ENCODE measurements around the gene FGFRL1.

DNA sequence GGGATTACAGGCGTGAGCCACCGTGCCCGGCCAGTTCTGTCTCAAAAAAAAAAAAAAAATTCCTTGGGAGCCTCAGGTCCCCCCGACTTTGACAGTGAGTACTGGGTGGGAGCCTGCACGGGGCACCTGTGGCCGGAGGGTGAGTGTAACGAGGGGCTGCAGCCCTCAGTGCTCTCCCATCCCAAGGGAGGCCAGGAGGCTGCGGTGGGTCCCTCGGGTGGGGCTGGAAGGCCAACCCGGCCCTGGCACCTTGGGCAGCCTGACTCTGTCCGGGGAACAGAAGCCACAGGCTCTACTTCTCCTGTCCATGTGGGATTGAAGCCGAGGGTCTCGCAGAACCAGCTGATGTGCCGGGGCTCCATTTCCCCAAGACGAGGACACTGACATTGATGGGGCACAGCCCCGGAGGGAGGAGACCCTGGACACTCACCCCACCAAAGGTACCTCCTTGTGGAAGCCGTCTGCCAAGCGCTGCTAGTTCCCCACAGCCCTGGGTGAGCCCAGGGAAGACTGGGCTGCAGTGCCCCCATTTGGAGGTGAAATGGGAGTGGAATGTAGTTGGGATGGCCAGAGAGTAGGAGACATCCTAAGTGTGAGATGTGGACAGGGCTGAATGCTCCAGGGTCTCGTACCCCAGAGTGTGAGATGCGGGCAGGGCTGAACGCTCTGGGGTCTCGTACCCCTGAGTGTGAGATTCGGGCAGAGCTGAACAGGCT is 16.0 kb upstream of the FGFRL1 start:
- TF ChIP-seq EZH2phosphoT487 (IDR thresholded peaks at IDR 0.05; ENCODE audit: borderline replicate concordance, low read length), result no peak
- TF ChIP-seq CTCF (IDR thresholded peaks at IDR 0.05; ENCODE audit: low read depth, low read length, poor library complexity, severe bottlenecking), result no peak
